Keratinocyte (primary cell): ENCODE data around the gene HOXB2. TPM values are rescaled to one million over a fixed set of nuclear protein-coding genes. Genes with fewer than 3 reads are reported as not detected.

Source experiments
- DNase-seq: peaks from one replicate; pipeline ENCODE4 v3.0.0-alpha.2; 2011; ENCODE audit warnings: low read depth, missing footprints, low spot score
- FAIRE-seq: peaks from 2 replicates; lab custom pipeline; 2011; peaks lifted over from hg19 to GRCh38; lab: Jason Lieb, UNC
- H2AFZ ChIP-seq: 2 replicates; pipeline ENCODE4 v1.6.0; 2012; ENCODE audit warnings: low read length, control low read depth, inconsistent platforms; ENCODE audit not compliant: control insufficient read depth
- H3K27ac ChIP-seq: 2 replicates; pipeline ENCODE4 v1.5.1; 2011; ENCODE audit warnings: low read length; ENCODE audit not compliant: control insufficient read depth, insufficient read depth
- H3K27me3 ChIP-seq: 3 replicates; pipeline ENCODE4 v1.6.0; 2011; ENCODE audit warnings: low read length; ENCODE audit not compliant: control insufficient read depth, insufficient read depth; ENCODE audit errors: extremely low read depth
- H3K36me3 ChIP-seq, 2 experiments: 2 replicates in 1 of 2; 3 replicates in 1 of 2; pipeline ENCODE4 v1.5.1; 2011; ENCODE audit warnings: low read length in 2 of 2, mild to moderate bottlenecking in 1 of 2; ENCODE audit not compliant: control insufficient read depth in 2 of 2, insufficient read depth in 2 of 2; ENCODE audit errors: extremely low read depth in 1 of 2
- H3K4me1 ChIP-seq: 3 replicates; pipeline ENCODE4 v1.5.1; 2011; ENCODE audit warnings: low read length; ENCODE audit not compliant: control insufficient read depth, insufficient read depth; ENCODE audit errors: extremely low read depth
- H3K4me2 ChIP-seq: 3 replicates; pipeline ENCODE4 v1.6.0; 2011; ENCODE audit warnings: low read depth, low read length; ENCODE audit not compliant: control insufficient read depth, insufficient read depth; ENCODE audit errors: extremely low read depth
- H3K4me3 ChIP-seq, 3 experiments: fragments of 200-600 bp in 1 of 3; sonication (generic) in 1 of 3; 2 replicates in 2 of 3; 3 replicates in 1 of 3; pipeline ENCODE4 v1.5.1; 2011 to 2016; ENCODE audit warnings: low read length in 3 of 3, mild to moderate bottlenecking in 3 of 3, control low read depth in 2 of 3, inconsistent platforms in 1 of 3, low read depth in 1 of 3, mixed read lengths in 1 of 3, mixed run types in 1 of 3, moderate library complexity in 1 of 3; ENCODE audit not compliant: control insufficient read depth in 2 of 3, insufficient read depth in 2 of 3; ENCODE audit errors: extremely low read depth in 1 of 3
- H3K79me2 ChIP-seq: 2 replicates; pipeline ENCODE4 v1.6.0; 2012; ENCODE audit warnings: low read length; ENCODE audit not compliant: control insufficient read depth, insufficient read depth
- H3K9ac ChIP-seq: 3 replicates; pipeline ENCODE4 v1.6.0; 2011; ENCODE audit warnings: low read length; ENCODE audit not compliant: control insufficient read depth, insufficient read depth; ENCODE audit errors: extremely low read depth
- H3K9me1 ChIP-seq: 3 replicates; pipeline ENCODE4 v1.6.0; 2011; ENCODE audit warnings: low read length; ENCODE audit not compliant: control insufficient read depth, insufficient read depth; ENCODE audit errors: extremely low read depth
- H3K9me3 ChIP-seq: 2 replicates; pipeline ENCODE4 v1.5.1; 2012; ENCODE audit warnings: low read depth, low read length; ENCODE audit not compliant: control insufficient read depth
- H4K20me1 ChIP-seq: 3 replicates; pipeline ENCODE4 v1.6.0; 2011; ENCODE audit warnings: low read length; ENCODE audit not compliant: control insufficient read depth, insufficient read depth; ENCODE audit errors: extremely low read depth
- CTCF ChIP-seq, 3 experiments: IDR thresholded peaks in 1 of 3; conservative IDR thresholded peaks in 1 of 3; optimal IDR thresholded peaks in 1 of 3; 2 replicates in 2 of 3; 3 replicates in 1 of 3; pipeline versions ENCODE3 to v1.5.1; 2011; ENCODE audit warnings: low read length in 3 of 3, mild to moderate bottlenecking in 3 of 3, moderate library complexity in 2 of 3, control low read depth in 1 of 3, inconsistent platforms in 1 of 3; ENCODE audit not compliant: insufficient read depth in 2 of 3; ENCODE audit errors: extremely low read depth in 1 of 3
- EZH2 ChIP-seq: IDR thresholded peaks from one replicate; pipeline ENCODE4 v1.6.1; 2012; ENCODE audit warnings: inconsistent platforms, mild to moderate bottlenecking, low read length, moderate library complexity
- dilution Hi-C: fragments of 300-500 bp; cut with MboI; formaldehyde crosslinking; loops from one replicate; pipeline ENCODE4 v1.7.0; 2020; ENCODE audit warnings: low sequenced_read_pairs; ENCODE audit not compliant: extremely low pct_ligation_motif_present
- polyA plus RNA-seq, 5 experiments: library from polyadenylated mRNA; depleted of rRNA in 3 of 5; stranded (reverse) in 3 of 5; stranded (forward) in 1 of 5; unstranded in 1 of 5; fragments of >200 nt; gene quantifications; 1 replicate in 1 of 5; 2 replicates in 3 of 5; 3 replicates in 1 of 5; pipeline versions ENCODE4 v1.2.1 to v1.2.3, GENCODE V29; 2011 to 2012; ENCODE audit warnings: missing spikeins in 2 of 5, low read depth in 1 of 5, low replicate concordance in 1 of 5

HOXB2 gene
- polyA plus RNA-seq, 1 donor (not counting 4 experiments of a cell fraction or from before 2014, with no cell fraction given): 3.8 TPM

GRCh38 chr17:48502312-48502711 lies 42.6 kb downstream of the HOXB2 start:
- Histone ChIP-seq H3K4me2 (no peak overlapping the region), H3K9me3 (no peaks in the 10 kb centered on the region), H3K27me3 (no peaks in the 10 kb centered on the region), H3K9ac (no peak overlapping the region), H4K20me1 (no peaks in the 10 kb centered on the region), H3K4me3 (no peak overlapping the region), H3K9me1 (no peaks in the 10 kb centered on the region), H3K4me1 (peaks cover 26% of the 10 kb centered on the region), H3K79me2 (no peaks in the 10 kb centered on the region), H3K36me3 (no peaks in the 10 kb centered on the region), H2AFZ (no peak overlapping the region), H3K27ac (no peak overlapping the region)
- no peak for TF ChIP-seq EZH2
- no peak for TF ChIP-seq CTCF (optimal IDR thresholded peaks at IDR 0.05 in 1 of 3, IDR thresholded peaks at IDR 0.05 in 1 of 3, conservative IDR thresholded peaks at IDR 0.05 in 1 of 3; ENCODE audit: extremely low read depth in 1 of 3, insufficient read depth in 2 of 3, low read length in 3 of 3)
- dilution Hi-C loops: no loop called here
- FAIRE-seq: no peak
- DNase-seq: no peak

- DNase-seq: no peak
- H3K27me3 ChIP-seq: no peaks in the 10 kb centered on the region
- H3K9ac ChIP-seq: no peak overlapping the region
- FAIRE-seq: no peak
- dilution Hi-C loops: no loop called here
- TF ChIP-seq EZH2 (no peak), CTCF (optimal IDR thresholded peaks at IDR 0.05 in 1 of 3, IDR thresholded peaks at IDR 0.05 in 1 of 3, conservative IDR thresholded peaks at IDR 0.05 in 1 of 3; ENCODE audit: extremely low read depth in 1 of 3, insufficient read depth in 2 of 3, low read length in 3 of 3) (no peak)
- no peaks in the 10 kb centered on the region for H3K9me3 ChIP-seq
- no peak overlapping the region for H3K4me3 ChIP-seq
- peaks cover 25% of the 10 kb centered on the region for H3K4me1 ChIP-seq
- no peaks in the 10 kb centered on the region for H3K79me2 ChIP-seq
- no peaks in the 10 kb centered on the region for H3K9me1 ChIP-seq
- no peaks in the 10 kb centered on the region for H4K20me1 ChIP-seq
- no peaks in the 10 kb centered on the region for H3K36me3 ChIP-seq
- H2AFZ ChIP-seq: no peak overlapping the region
- H3K4me2 ChIP-seq: no peak overlapping the region
- H3K27ac ChIP-seq: no peak overlapping the region
These were observed 44.2 kb downstream of the HOXB2 start for GRCh38 chr17:48500435-48501426.
